ENCODE results near the gene ZMAT3. TPM values are rescaled to one million over a fixed set of nuclear protein-coding genes. Genes with fewer than 3 reads are reported as not detected.

Gene ZMAT3
- total and polyA plus RNA-seq, 3 experiments from 2014 or later: 10.7 to 16.3 (median 14.7) TPM

DNA sequence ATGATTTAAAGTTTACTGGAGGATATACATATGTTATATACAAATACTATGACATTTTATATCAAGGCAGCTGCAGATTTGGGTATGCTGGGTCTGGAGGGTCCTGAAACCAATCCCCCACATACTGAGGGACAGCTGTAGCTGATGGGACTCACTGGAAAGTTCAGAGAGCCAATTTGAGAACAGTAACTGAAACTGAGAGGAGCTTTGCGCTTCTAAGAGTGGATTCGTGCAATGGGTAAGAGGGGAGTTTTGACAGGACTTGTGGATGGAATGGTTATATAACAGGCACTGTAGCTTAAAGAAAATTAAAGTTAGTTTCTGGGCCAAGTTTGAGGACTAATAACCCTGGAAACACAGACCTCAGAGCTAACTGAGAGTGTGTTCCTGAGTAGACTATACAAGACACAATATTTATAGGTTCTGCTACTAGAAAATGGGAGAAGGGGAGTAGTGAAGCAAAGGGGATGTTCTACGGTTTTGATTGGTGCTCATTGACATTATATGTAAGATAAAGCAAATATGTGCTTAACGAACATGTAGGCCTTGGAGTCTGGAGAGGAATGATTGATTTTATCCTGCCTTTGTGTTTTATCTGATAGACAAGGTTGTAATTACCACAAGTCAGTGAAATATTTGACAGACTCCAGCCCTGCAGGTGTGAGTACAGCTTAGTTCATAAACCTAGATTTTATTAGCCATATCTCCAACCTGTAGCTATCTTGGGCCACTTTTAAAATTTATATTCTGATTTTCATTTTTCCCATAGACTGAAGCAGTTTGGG, 4.8 kb upstream of the ZMAT3 start:
- ChIA-PET CTCF (interaction anchor here (0.8 kb wide), 1 partner anchor 61 kb away, joined by 3 read pairs; no protein-coding TSS in a partner anchor), POLR2A (no interaction called here)
- H3K4me3 Mint-ChIP-seq: no peak overlapping the region
- Histone ChIP-seq H3K4me1 (ENCODE audit: insufficient read depth, low read length) (peaks cover 16% of the 10 kb centered on the region), H3K9me3 (ENCODE audit: low read length) (no peaks in the 10 kb centered on the region), H3K27me3 (ENCODE audit: insufficient read depth, low read length, poor library complexity, severe bottlenecking) (no peaks in the 10 kb centered on the region), H3K36me3 (ENCODE audit: insufficient read depth, low read length) (no peaks in the 10 kb centered on the region), H3K27ac (ENCODE audit: low read depth, low read length) (no peak overlapping the region), H3K4me3 (ENCODE audit: low read length) (no peak overlapping the region)
- DNase-seq: no peak
- H3K27me3 Mint-ChIP-seq: peaks cover 0 to 6% of the 10 kb centered on the region in 2 donors
- H3K4me1 Mint-ChIP-seq: peaks cover 17 to 33% (median 19%) of the 10 kb centered on the region in 3 donors
- no peak overlapping the region for H3K27ac Mint-ChIP-seq
- peaks cover 0 to 2% (median 0%) of the 10 kb centered on the region in 3 donors for H3K36me3 Mint-ChIP-seq
- H3K9me3 Mint-ChIP-seq: no peaks in the 10 kb centered on the region

- H3K36me3 Mint-ChIP-seq: peaks cover 0 to 7% (median 0%) of the 10 kb centered on the region in 3 donors
- H3K27me3 Mint-ChIP-seq: peaks cover 0 to 1% of the 10 kb centered on the region in 2 donors
- CTCF ChIA-PET: interaction anchor here (1.2 kb wide), 1 partner anchor 8 kb away, joined by 4 read pairs; no protein-coding TSS in a partner anchor
Measured at GRCh38 chr3:179074656-179075055, 3.0 kb upstream of the ZMAT3 start.

GRCh38 chr3:179073816-179074215, 2.2 kb upstream of the ZMAT3 start:
- peaks cover 37 to 58% (median 41%) of the 10 kb centered on the region in 3 donors for H3K4me1 Mint-ChIP-seq
- no peaks in the 10 kb centered on the region for H3K27me3 ChIP-seq (ENCODE audit: insufficient read depth, low read length, poor library complexity, severe bottlenecking)
- no peaks in the 10 kb centered on the region for H3K9me3 Mint-ChIP-seq
- H3K9me3 ChIP-seq (ENCODE audit: low read length): no peaks in the 10 kb centered on the region
- H3K27ac Mint-ChIP-seq: peak overlapping the region in 5 of 8 donors; percentile 31 to 90 (median 45)
- CTCF ChIA-PET: interaction anchor here (1.2 kb wide), 1 partner anchor 9 kb away, joined by 4 read pairs; no protein-coding TSS in a partner anchor
- H3K27me3 Mint-ChIP-seq: no peaks in the 10 kb centered on the region
- no peak overlapping the region for H3K27ac ChIP-seq (ENCODE audit: low read depth, low read length)
- H3K36me3 ChIP-seq (ENCODE audit: insufficient read depth, low read length): no peaks in the 10 kb centered on the region
- no peak overlapping the region for H3K4me3 ChIP-seq (ENCODE audit: low read length)
- DNase-seq: no peak
- peaks cover 0 to 7% (median 0%) of the 10 kb centered on the region in 3 donors for H3K36me3 Mint-ChIP-seq
- POLR2A ChIA-PET: no interaction called here
- peak overlapping the region in 1 of 7 donors; percentile 88 for H3K4me3 Mint-ChIP-seq
- H3K4me1 ChIP-seq (ENCODE audit: insufficient read depth, low read length): peaks cover 39% of the 10 kb centered on the region

More at GRCh38 chr3:179074656-179075055, 3.0 kb upstream of the ZMAT3 start:
- H3K9me3 Mint-ChIP-seq: no peaks in the 10 kb centered on the region
- no peak for DNase-seq
- H3K36me3 ChIP-seq (ENCODE audit: insufficient read depth, low read length): no peaks in the 10 kb centered on the region
- peak overlapping the region in 4 of 7 donors; percentile 2 to 55 (median 22) for H3K4me3 Mint-ChIP-seq
- H3K27me3 ChIP-seq (ENCODE audit: insufficient read depth, low read length, poor library complexity, severe bottlenecking): no peaks in the 10 kb centered on the region
- POLR2A ChIA-PET: no interaction called here
- peaks cover 32% of the 10 kb centered on the region for H3K4me1 ChIP-seq (ENCODE audit: insufficient read depth, low read length)
- H3K4me1 Mint-ChIP-seq: peaks cover 30 to 49% (median 32%) of the 10 kb centered on the region in 3 donors
- peak overlapping the region in 4 of 8 donors; percentile 38 to 78 (median 53) for H3K27ac Mint-ChIP-seq
- H3K9me3 ChIP-seq (ENCODE audit: low read length): no peaks in the 10 kb centered on the region
- H3K27ac ChIP-seq (ENCODE audit: low read depth, low read length): no peak overlapping the region
- no peak overlapping the region for H3K4me3 ChIP-seq (ENCODE audit: low read length)

DNA sequence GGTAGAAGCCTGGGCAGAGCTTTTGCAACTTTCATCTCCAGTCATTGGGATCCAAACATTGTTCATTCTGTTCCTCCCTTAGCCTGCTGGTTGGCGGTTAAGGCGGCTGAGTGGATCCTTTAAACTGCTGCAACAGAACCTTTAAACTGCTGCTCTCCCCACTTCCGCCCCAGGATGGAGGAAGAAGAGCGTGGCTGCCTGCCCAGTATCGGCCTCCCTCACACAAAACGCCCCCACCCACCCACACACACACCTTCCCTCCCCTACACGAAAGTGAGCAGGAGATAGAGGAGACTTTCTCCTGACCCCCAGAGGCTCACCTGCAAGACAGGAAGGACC, 460 bp upstream of the ZMAT3 start:
- peaks cover 41% of the 10 kb centered on the region for H3K4me1 ChIP-seq (ENCODE audit: insufficient read depth, low read length)
- POLR2A ChIA-PET: interaction anchor here (1.0 to 1.1 kb wide), 2 partner anchors 35 to 533 kb away, joined by 3 read pairs; partner anchors contain the start of genes MRPL47 and NDUFB5
- H3K4me1 Mint-ChIP-seq: peaks cover 38 to 69% (median 50%) of the 10 kb centered on the region in 3 donors
- H3K27ac ChIP-seq (ENCODE audit: low read depth, low read length): peak overlapping the region; percentile 70
- peak overlapping the region; percentile 88 to 99 (median 98) for H3K4me3 Mint-ChIP-seq
- H3K36me3 Mint-ChIP-seq: peaks cover 0 to 17% (median under 1%) of the 10 kb centered on the region in 3 donors
- no peaks in the 10 kb centered on the region for H3K9me3 Mint-ChIP-seq
- H3K27me3 Mint-ChIP-seq: no peaks in the 10 kb centered on the region
- CTCF ChIA-PET: interaction anchor here (1.0 to 2.0 kb wide), 4 partner anchors 11 to 243 kb away, joined by 3 to 6 read pairs (median 4); no protein-coding TSS in a partner anchor
- no peaks in the 10 kb centered on the region for H3K27me3 ChIP-seq (ENCODE audit: insufficient read depth, low read length, poor library complexity, severe bottlenecking)
- peak overlapping the region; percentile 79 to 97 (median 88) for H3K27ac Mint-ChIP-seq
- H3K4me3 ChIP-seq (ENCODE audit: low read length): peak overlapping the region; percentile 88
- no peaks in the 10 kb centered on the region for H3K36me3 ChIP-seq (ENCODE audit: insufficient read depth, low read length)
- no peaks in the 10 kb centered on the region for H3K9me3 ChIP-seq (ENCODE audit: low read length)
- peak in 3 of 5 donors; percentile 20 to 65 (median 20) for DNase-seq

GRCh38 chr3:179071027-179071322, 634 bp downstream of the ZMAT3 start:
- Mint-ChIP-seq H3K4me3 (peak overlapping the region; percentile 93 to 99 (median 98)), H3K9me3 (no peaks in the 10 kb centered on the region), H3K4me1 (peaks cover 38 to 72% (median 57%) of the 10 kb centered on the region in 3 donors), H3K27me3 (no peaks in the 10 kb centered on the region), H3K36me3 (peaks cover 4 to 27% (median 6%) of the 10 kb centered on the region in 3 donors), H3K27ac (peak overlapping the region; percentile 79 to 97 (median 96))
- ChIA-PET POLR2A (interaction anchor here (0.7 to 1.1 kb wide), 4 partner anchors 34 to 534 kb away, joined by 3 to 5 read pairs (median 3); partner anchors contain the start of genes ACTL6A, MRPL47 and NDUFB5), CTCF (interaction anchor here (1.0 to 3.8 kb wide), 6 partner anchors 12 to 244 kb away, joined by 3 to 12 read pairs (median 4); no protein-coding TSS in a partner anchor)
- H3K27ac ChIP-seq (ENCODE audit: low read depth, low read length): peak overlapping the region; percentile 70
- no peaks in the 10 kb centered on the region for H3K36me3 ChIP-seq (ENCODE audit: insufficient read depth, low read length)
- H3K27me3 ChIP-seq (ENCODE audit: insufficient read depth, low read length, poor library complexity, severe bottlenecking): no peaks in the 10 kb centered on the region
- no peak for DNase-seq
- H3K9me3 ChIP-seq (ENCODE audit: low read length): no peaks in the 10 kb centered on the region
- H3K4me3 ChIP-seq (ENCODE audit: low read length): peak overlapping the region; percentile 88
- peaks cover 41% of the 10 kb centered on the region for H3K4me1 ChIP-seq (ENCODE audit: insufficient read depth, low read length)

- DNase-seq: no peak
- peaks cover 6 to 30% (median 8%) of the 10 kb centered on the region in 3 donors for H3K36me3 Mint-ChIP-seq
- peaks cover 36 to 68% (median 57%) of the 10 kb centered on the region in 3 donors for H3K4me1 Mint-ChIP-seq
- peak overlapping the region in 2 of 8 donors; percentile 40 to 54 for H3K27ac Mint-ChIP-seq
- no peaks in the 10 kb centered on the region for H3K9me3 ChIP-seq (ENCODE audit: low read length)
- no peaks in the 10 kb centered on the region for H3K9me3 Mint-ChIP-seq
- H3K27ac ChIP-seq (ENCODE audit: low read depth, low read length): no peak overlapping the region
- H3K36me3 ChIP-seq (ENCODE audit: insufficient read depth, low read length): no peaks in the 10 kb centered on the region
- H3K4me3 Mint-ChIP-seq: peak overlapping the region in 1 of 7 donors; percentile 34
- peaks cover 39% of the 10 kb centered on the region for H3K4me1 ChIP-seq (ENCODE audit: insufficient read depth, low read length)
- ChIA-PET POLR2A (interaction anchor here (0.7 kb wide), 1 partner anchor 491 kb away, joined by 3 read pairs; no protein-coding TSS in a partner anchor), CTCF (interaction anchor here (0.9 to 3.8 kb wide), 4 partner anchors 11 to 252 kb away, joined by 3 to 12 read pairs (median 3); no protein-coding TSS in a partner anchor)
- H3K27me3 Mint-ChIP-seq: no peaks in the 10 kb centered on the region
- H3K4me3 ChIP-seq (ENCODE audit: low read length): no peak overlapping the region
- no peaks in the 10 kb centered on the region for H3K27me3 ChIP-seq (ENCODE audit: insufficient read depth, low read length, poor library complexity, severe bottlenecking)
Measured at GRCh38 chr3:179069762-179070390, 1.7 kb downstream of the ZMAT3 start.

DNA sequence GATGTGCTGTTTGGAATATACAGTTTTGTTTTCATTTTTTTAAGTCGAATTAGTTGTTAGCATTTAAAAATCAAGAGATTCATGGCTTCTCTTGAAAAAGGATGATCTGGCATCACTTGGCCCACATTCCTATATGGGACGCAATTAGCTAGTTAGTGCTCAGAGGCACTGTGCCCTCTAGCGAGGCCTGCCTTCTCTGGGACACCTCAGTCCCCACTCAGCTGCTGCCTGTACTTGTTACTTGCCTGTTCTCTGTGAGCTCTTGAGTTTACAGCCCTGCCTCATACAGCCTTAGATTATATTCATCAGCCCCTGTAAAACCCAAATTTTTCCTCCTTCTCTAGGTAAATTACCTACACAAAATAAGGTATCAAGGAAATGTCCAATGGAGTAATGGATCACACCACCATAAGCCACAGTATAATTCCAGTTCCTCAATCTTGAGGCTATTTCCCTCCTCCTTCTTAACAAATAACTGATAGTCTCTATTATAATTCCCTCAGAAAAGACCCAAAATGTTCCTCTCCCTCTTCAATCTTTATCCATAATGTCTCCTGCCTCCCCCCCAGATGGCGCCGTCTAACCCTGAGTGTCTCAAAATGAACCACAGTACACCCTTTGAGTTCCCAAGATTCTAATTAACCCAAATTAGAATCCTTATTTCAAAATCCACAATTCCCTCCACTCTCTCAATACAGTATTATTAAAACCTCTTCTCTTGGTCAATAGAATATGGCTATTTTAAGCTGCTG, 2.7 kb downstream of the ZMAT3 start:
- POLR2A ChIA-PET: interaction anchor here (0.6 kb wide), 1 partner anchor 43 kb away, joined by 11 read pairs; no protein-coding TSS in a partner anchor
- CTCF ChIA-PET: interaction anchor here (3.8 kb wide), 1 partner anchor 53 kb away, joined by 12 read pairs; no protein-coding TSS in a partner anchor
- H3K4me1 ChIP-seq (ENCODE audit: insufficient read depth, low read length): peaks cover 29% of the 10 kb centered on the region
- no peaks in the 10 kb centered on the region for H3K9me3 ChIP-seq (ENCODE audit: low read length)
- peak in 4 of 5 donors; percentile 6 to 33 (median 18) for DNase-seq
- no peak overlapping the region for H3K4me3 ChIP-seq (ENCODE audit: low read length)
- Mint-ChIP-seq H3K27ac (peak overlapping the region in 1 of 8 donors; percentile 2), H3K4me3 (peak overlapping the region in 1 of 7 donors; percentile 2), H3K27me3 (no peaks in the 10 kb centered on the region), H3K4me1 (peaks cover 29 to 65% (median 56%) of the 10 kb centered on the region in 3 donors), H3K36me3 (peaks cover 6 to 37% (median 12%) of the 10 kb centered on the region in 3 donors), H3K9me3 (no peaks in the 10 kb centered on the region)
- H3K36me3 ChIP-seq (ENCODE audit: insufficient read depth, low read length): no peaks in the 10 kb centered on the region
- H3K27ac ChIP-seq (ENCODE audit: low read depth, low read length): no peak overlapping the region
- no peaks in the 10 kb centered on the region for H3K27me3 ChIP-seq (ENCODE audit: insufficient read depth, low read length, poor library complexity, severe bottlenecking)
